OCI-LY3 (cell line): ENCODE data around the gene ITGB1.

Experiments used
- H2AFZ ChIP-seq: fragments of 200-600, 300-600 bp; shearing (Covaris generic); 2 replicates; pipeline ENCODE4 v1.6.0; 2014; ENCODE audit warnings: antibody characterized with exemption, low read depth, low read length
- H3K27ac ChIP-seq: fragments of 200-600, 300-600 bp; sonication (generic); 2 replicates; pipeline ENCODE4 v1.5.1; 2014; ENCODE audit warnings: mild to moderate bottlenecking, low read length, moderate library complexity, mixed read lengths
- H3K27me3 ChIP-seq: fragments of 200-600, 300-600 bp; sonication (generic); 2 replicates; pipeline ENCODE4 v1.6.1; 2014; ENCODE audit warnings: low read depth, low read length, mixed read lengths
- H3K36me3 ChIP-seq: fragments of 200-600, 300-600 bp; sonication (generic); replicated peaks from 2 replicates; pipeline ENCODE3; 2014; ENCODE audit warnings: low read depth, low read length, mixed read lengths
- H3K4me1 ChIP-seq: fragments of 300-600, 200-600 bp; sonication (generic); 2 replicates; pipeline ENCODE4 v1.6.1; 2014; ENCODE audit warnings: low read length, mixed read lengths
- H3K4me2 ChIP-seq: fragments of 200-600, 300-600 bp; sonication (generic); 2 replicates; pipeline ENCODE4 v1.6.1; 2014; ENCODE audit warnings: low read length, mixed read lengths
- H3K4me3 ChIP-seq: fragments of 300-600, 200-600 bp; sonication (generic); 2 replicates; pipeline ENCODE4 v1.5.1; 2014; ENCODE audit warnings: antibody characterized with exemption, mild to moderate bottlenecking, low read length, moderate library complexity
- H3K79me2 ChIP-seq: fragments of 300-600, 200-600 bp; shearing (Covaris generic); 2 replicates; pipeline ENCODE4 v1.6.1; 2014; ENCODE audit warnings: mild to moderate bottlenecking, low read length, mixed read lengths
- H3K9ac ChIP-seq: fragments of 300-600, 200-600 bp; shearing (Covaris generic); 2 replicates; pipeline ENCODE4 v1.6.0; 2014; ENCODE audit warnings: mild to moderate bottlenecking, low read length, moderate library complexity
- H3K9me3 ChIP-seq: fragments of 200-600, 300-600 bp; shearing (Covaris generic); 2 replicates; pipeline ENCODE4 v1.6.1; 2014; ENCODE audit warnings: low read length, mixed read lengths; ENCODE audit not compliant: insufficient read depth
- H4K20me1 ChIP-seq: fragments of 200-600, 300-600 bp; sonication (generic); 2 replicates; pipeline ENCODE4 v1.6.1; 2016; ENCODE audit warnings: low read length, mixed read lengths; ENCODE audit not compliant: insufficient read depth
- CTCF ChIP-seq: fragments of 200-600, 300-600 bp; sonication (generic); IDR thresholded peaks from 2 replicates; pipeline ENCODE4 v1.5.1; 2014; ENCODE audit warnings: antibody characterized with exemption, low read length, low read depth
- EZH2phosphoT487 ChIP-seq: fragments of 200-600 bp; shearing (Covaris generic); IDR thresholded peaks from 2 replicates; pipeline ENCODE4 v1.6.1; 2018; ENCODE audit warnings: antibody characterized with exemption, mixed run types, low read depth

The ITGB1 gene

GRCh38 chr10:32956365-32957197 is 1.4 kb downstream of the ITGB1 start:
- Histone ChIP-seq H3K4me3 (peak overlapping the region; percentile 81), H2AFZ (no peak overlapping the region), H4K20me1 (peaks cover 8% of the 10 kb centered on the region), H3K27me3 (peaks cover 36% of the 10 kb centered on the region), H3K9me3 (no peaks in the 10 kb centered on the region), H3K9ac (peak overlapping the region; percentile 67), H3K36me3 (no peaks in the 10 kb centered on the region), H3K27ac (no peak overlapping the region), H3K4me2 (peak overlapping the region; percentile 92), H3K79me2 (no peaks in the 10 kb centered on the region; the same call in 1 of the 2 replicates), H3K4me1 (peaks cover 21% of the 10 kb centered on the region)
- no peak for TF ChIP-seq CTCF
- TF ChIP-seq EZH2phosphoT487: no peak

GRCh38 chr10:32955790-32956189 is 2.2 kb downstream of the ITGB1 start:
- no peak overlapping the region for H3K4me2 ChIP-seq
- H3K27me3 ChIP-seq: peaks cover 33% of the 10 kb centered on the region
- no peak overlapping the region for H2AFZ ChIP-seq
- no peak overlapping the region for H3K27ac ChIP-seq
- peaks cover 8% of the 10 kb centered on the region for H4K20me1 ChIP-seq
- H3K79me2 ChIP-seq: no peaks in the 10 kb centered on the region; the same call in 1 of the 2 replicates
- no peaks in the 10 kb centered on the region for H3K9me3 ChIP-seq
- TF ChIP-seq EZH2phosphoT487 (no peak), CTCF (no peak)
- H3K4me1 ChIP-seq: peaks cover 18% of the 10 kb centered on the region
- no peak overlapping the region for H3K4me3 ChIP-seq
- H3K9ac ChIP-seq: no peak overlapping the region
- H3K36me3 ChIP-seq: no peaks in the 10 kb centered on the region

GRCh38 chr10:32955299-32955772 is 2.7 kb downstream of the ITGB1 start:
- Histone ChIP-seq H3K9ac (no peak overlapping the region), H3K27me3 (peaks cover 30% of the 10 kb centered on the region), H3K4me1 (peaks cover 17% of the 10 kb centered on the region), H3K4me3 (no peak overlapping the region), H3K79me2 (no peaks in the 10 kb centered on the region; the same call in 1 of the 2 replicates), H4K20me1 (peaks cover 8% of the 10 kb centered on the region), H2AFZ (no peak overlapping the region), H3K9me3 (no peaks in the 10 kb centered on the region), H3K27ac (no peak overlapping the region), H3K36me3 (no peaks in the 10 kb centered on the region), H3K4me2 (no peak overlapping the region)
- TF ChIP-seq CTCF: no peak
- no peak for TF ChIP-seq EZH2phosphoT487

GRCh38 chr10:32954545-32955298 is 3.3 kb downstream of the ITGB1 start:
- TF ChIP-seq CTCF (no peak), EZH2phosphoT487 (no peak)
- no peak overlapping the region for H3K27ac ChIP-seq
- H3K9ac ChIP-seq: no peak overlapping the region
- peaks cover 11% of the 10 kb centered on the region for H3K4me1 ChIP-seq
- H3K36me3 ChIP-seq: no peaks in the 10 kb centered on the region
- no peak overlapping the region for H3K4me3 ChIP-seq
- peaks cover 24% of the 10 kb centered on the region for H3K27me3 ChIP-seq
- no peak overlapping the region for H2AFZ ChIP-seq
- no peak overlapping the region for H3K4me2 ChIP-seq
- H4K20me1 ChIP-seq: peaks cover 8% of the 10 kb centered on the region
- no peaks in the 10 kb centered on the region; the same call in 1 of the 2 replicates for H3K79me2 ChIP-seq
- no peaks in the 10 kb centered on the region for H3K9me3 ChIP-seq
